ENCODE data around the gene RPS6KC1.
"Not testable (repeated sequence)": the region's sequence is repeated elsewhere in the genome, so short reads cannot be mapped to it uniquely, and the experiment has no call there.

RPS6KC1 gene

DNA sequence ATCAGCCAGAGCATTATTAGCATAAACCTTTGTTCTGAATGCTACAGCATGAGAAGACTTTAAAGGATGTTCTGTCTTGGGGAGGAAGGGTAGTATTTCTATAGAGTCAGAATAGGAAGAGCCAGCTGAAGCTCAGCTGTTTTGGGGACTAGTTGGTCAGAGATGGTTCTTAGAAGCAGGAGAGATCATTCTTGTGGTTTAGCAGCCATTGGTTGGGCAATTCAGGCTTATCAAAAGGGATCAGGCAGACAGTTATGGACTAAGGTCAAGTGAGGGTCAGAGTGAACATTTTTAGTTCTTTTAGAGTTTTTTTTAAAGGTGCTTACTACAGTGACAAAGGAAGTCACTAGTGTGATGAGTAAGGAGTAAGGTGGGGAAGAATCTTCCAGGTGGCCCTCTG is 245.5 kb downstream of the RPS6KC1 start:
- no peak for TF ChIP-seq CTCF (IDR thresholded peaks at IDR 0.05; ENCODE audit: insufficient read depth, low read depth, low read length, missing control alignments)
- no peak for DNase-seq (ENCODE audit: low read depth)
- no peak overlapping the region for H3K4me3 ChIP-seq (ENCODE audit: low read depth, low read length)

GRCh38 chr1:213297021-213297420 is 246.0 kb downstream of the RPS6KC1 start:
- no peak overlapping the region for H3K4me3 ChIP-seq (ENCODE audit: low read depth, low read length)
- no peak for TF ChIP-seq CTCF (IDR thresholded peaks at IDR 0.05; ENCODE audit: insufficient read depth, low read depth, low read length, missing control alignments)
- DNase-seq (ENCODE audit: low read depth), result no peak

DNA sequence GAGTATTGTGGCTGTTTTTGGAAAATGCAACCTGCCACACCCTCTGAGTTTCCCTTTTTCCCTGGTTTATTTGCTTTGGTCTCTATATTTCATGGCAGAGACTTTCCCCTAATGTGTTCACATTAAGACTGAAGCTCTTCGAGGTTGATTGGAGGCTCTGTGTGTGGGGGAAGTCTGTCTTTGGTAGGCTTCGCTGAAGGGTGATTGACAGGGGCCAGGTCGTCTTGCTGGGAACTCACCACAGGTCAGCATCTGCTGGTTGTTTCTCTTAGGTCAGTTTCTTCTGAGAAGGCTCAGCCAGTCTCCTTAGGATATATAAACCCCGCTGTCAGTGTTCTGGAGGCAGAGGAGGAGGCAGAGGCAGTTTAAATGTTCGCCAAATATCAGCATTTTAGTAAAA is 249.4 kb downstream of the RPS6KC1 start:
- TF ChIP-seq CTCF (IDR thresholded peaks at IDR 0.05; ENCODE audit: insufficient read depth, low read depth, low read length, missing control alignments), result no peak
- no peak for DNase-seq (ENCODE audit: low read depth)
- no peak overlapping the region for H3K4me3 ChIP-seq (ENCODE audit: low read depth, low read length)

DNA sequence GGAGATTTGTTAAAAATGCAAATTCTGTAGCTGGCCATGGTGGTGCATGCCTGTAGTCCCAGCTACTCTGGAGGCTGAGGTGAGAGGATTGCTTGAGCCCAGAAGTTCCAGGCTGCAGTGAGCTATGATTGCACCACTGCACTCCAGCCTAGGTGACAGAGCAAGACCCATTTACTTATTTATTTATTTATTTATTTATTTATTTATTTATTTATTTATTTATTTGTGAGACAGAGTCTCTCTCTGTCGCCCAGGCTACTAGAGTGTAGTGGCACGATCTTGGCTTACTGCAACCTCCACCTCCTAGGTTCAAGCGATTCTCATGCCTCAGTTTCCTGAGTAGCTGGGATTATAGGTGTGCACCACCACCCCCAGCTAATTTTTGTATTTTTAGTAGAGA is 250.5 kb downstream of the RPS6KC1 start:
- DNase-seq (ENCODE audit: low read depth); H3K4me3 ChIP-seq (ENCODE audit: low read depth, low read length): not testable (repeated sequence)

- DNase-seq (ENCODE audit: low read depth), result no peak
- TF ChIP-seq CTCF (IDR thresholded peaks at IDR 0.05; ENCODE audit: insufficient read depth, low read depth, low read length, missing control alignments), result no peak
Measured at GRCh38 chr1:213303286-213303685, 252.2 kb downstream of the RPS6KC1 start.

DNA sequence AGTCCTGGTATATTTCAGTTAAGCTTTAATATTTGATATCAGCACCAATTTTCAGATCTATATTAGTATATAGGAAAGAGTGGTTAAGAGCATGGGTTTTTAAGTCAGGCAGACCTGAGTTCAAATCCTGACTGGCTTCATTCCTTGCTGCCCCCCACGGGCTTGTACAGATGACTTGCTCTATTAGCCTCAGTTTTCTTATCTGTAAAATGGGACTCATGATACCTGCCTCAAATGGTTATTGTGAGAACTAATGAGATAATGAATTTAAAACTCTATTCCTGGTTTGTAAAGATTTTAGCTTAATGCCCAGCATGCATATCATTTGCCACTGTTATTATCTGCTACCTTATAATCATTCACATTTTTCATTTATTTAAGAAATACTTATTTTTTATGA is 264.5 kb downstream of the RPS6KC1 start:
- no peak overlapping the region for H3K4me3 ChIP-seq (ENCODE audit: low read depth, low read length)
- no peak for TF ChIP-seq CTCF (IDR thresholded peaks at IDR 0.05; ENCODE audit: insufficient read depth, low read depth, low read length, missing control alignments)
- DNase-seq (ENCODE audit: low read depth), result no peak

More at GRCh38 chr1:213303286-213303685, 252.2 kb downstream of the RPS6KC1 start:
- no peak overlapping the region for H3K4me3 ChIP-seq (ENCODE audit: low read depth, low read length)

- not testable (repeated sequence) for H3K4me3 ChIP-seq (ENCODE audit: low read depth, low read length); DNase-seq (ENCODE audit: low read depth)
Measured at GRCh38 chr1:213318458-213318857, 267.4 kb downstream of the RPS6KC1 start.

DNA sequence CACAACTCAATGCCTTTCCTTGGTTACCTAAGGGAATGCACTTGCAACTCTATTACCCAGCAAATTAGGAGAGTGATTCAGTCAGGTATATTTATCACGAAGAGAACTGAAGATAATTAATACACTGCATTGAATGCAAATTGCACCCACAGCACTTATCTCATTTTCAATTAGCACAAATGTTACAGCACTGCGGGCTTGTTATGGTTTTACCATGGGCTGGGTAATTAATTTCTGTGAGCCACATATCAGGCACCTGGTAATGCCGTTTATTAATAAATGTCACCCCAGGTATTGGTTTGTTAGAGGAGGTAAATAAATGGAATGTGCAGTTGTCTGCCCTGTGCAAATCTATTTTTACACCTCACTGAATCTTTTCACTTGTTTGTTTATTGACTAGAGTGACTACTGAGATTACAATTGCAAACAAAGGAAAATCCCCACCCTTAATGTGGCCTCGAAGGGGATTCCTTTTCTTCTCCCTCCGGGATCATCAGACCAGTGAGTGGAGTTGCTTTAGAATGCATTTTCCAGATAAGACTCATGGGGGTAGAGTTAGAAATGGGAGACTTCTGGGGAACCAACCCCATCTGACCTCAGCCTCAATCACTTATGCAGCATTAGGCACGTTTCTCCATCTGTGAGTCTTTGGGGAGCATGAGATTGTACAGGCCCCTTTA is 269.3 kb downstream of the RPS6KC1 start:
- no peak overlapping the region for H3K4me3 ChIP-seq (ENCODE audit: low read depth, low read length)
- no peak for TF ChIP-seq CTCF (IDR thresholded peaks at IDR 0.05; ENCODE audit: insufficient read depth, low read depth, low read length, missing control alignments)
- no peak for DNase-seq (ENCODE audit: low read depth)

All from GM12865 (cell line).